GM10266 (cell line): Measurements from ENCODE around the gene FARS2.

ENCODE experiments used
- DNase-seq: peaks from one replicate; pipeline ENCODE4 v3.0.0; 2012; ENCODE audit errors: extremely low spot score
- TF ChIP-seq, protein P1 (sequence below): IDR thresholded peaks from 2 replicates; pipeline ENCODE4 v1.5.1; 2012; ENCODE audit warnings: mild to moderate bottlenecking, low read depth; ENCODE audit not compliant: control insufficient read depth, insufficient read depth; ENCODE audit errors: missing control alignments

FARS2 gene

DNA sequence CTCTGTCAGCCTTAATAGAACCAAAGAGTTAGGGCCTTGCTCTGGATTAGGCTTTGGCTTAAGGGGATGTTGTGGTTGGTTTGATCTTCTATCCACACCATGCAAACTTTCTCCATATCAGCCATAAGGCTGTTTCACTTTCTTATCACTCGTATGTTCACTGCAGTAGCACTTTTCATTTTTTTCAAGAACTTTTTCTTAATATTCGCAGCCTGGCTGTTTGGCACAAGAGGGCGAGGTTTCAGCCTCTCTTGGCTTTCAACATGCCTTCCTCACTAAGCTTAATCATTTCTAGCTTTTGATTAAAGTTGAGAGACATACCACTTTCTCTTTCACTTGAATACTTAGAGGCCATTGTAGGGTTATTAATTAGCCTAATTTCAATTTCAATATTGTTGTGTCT is 552.3 kb downstream of the FARS2 start:
- TF ChIP-seq, protein P1, sequence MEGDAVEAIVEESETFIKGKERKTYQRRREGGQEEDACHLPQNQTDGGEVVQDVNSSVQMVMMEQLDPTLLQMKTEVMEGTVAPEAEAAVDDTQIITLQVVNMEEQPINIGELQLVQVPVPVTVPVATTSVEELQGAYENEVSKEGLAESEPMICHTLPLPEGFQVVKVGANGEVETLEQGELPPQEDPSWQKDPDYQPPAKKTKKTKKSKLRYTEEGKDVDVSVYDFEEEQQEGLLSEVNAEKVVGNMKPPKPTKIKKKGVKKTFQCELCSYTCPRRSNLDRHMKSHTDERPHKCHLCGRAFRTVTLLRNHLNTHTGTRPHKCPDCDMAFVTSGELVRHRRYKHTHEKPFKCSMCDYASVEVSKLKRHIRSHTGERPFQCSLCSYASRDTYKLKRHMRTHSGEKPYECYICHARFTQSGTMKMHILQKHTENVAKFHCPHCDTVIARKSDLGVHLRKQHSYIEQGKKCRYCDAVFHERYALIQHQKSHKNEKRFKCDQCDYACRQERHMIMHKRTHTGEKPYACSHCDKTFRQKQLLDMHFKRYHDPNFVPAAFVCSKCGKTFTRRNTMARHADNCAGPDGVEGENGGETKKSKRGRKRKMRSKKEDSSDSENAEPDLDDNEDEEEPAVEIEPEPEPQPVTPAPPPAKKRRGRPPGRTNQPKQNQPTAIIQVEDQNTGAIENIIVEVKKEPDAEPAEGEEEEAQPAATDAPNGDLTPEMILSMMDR: no peak
- no peak for DNase-seq

DNA sequence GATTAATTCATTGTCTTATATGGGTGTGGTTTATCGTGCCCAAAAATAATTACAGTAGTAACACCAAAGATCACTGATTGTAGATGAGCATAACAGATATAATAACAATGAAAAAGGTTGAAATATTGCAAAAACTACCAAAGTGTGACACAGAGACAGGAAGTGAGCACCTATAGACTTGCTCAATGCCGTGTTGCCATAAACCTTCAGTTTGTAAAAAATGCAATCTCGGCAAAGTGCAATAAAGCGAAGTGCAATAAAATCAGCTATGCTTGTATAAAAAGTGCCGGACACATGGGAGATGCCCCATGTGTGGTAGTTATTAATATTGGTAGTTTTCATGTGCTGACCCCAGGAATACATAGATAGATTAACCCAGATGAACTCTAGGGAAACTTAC is 552.8 kb downstream of the FARS2 start:
- TF ChIP-seq, protein P1: no peak
- no peak for DNase-seq

DNA sequence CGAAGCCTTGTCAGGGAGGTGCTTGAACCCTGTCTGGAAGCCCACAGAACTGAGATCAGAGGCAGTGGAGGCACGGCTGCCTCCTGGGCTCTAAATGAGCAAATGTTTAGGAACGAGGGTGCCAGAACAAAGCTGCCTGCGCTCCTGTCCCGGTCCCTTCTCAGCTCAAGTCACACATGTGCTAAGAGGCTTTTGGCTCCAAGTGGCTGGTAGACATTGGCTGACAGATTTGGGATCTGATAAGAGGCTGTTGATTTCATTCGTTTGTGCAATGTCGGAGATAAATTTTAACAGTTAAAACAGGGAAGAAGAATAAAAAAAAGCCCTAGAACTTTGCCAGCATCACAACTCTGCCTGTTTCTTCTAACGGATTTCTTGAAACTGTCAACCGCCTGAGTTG is 553.6 kb downstream of the FARS2 start:
- no peak for DNase-seq
- TF ChIP-seq, protein P1: no peak

DNA sequence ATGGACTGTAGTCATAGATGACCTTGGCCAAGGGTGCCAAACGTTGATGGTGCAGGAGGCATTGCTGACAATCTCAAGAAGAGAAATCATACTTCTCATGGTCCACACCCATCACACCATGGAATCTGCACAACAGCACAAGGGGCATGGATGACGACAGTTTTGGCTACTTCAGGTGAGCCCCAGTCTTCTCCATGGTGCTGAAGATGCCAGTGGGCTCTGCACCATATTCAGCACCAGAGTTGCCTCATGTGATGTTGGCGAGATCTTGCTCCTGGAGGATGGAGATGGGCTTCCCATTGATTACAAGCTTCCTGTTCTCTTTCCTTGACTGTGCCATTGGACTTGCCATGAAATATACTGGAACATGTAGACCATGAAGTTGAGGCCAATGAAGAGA is 556.6 kb downstream of the FARS2 start:
- no peak for DNase-seq
- TF ChIP-seq, protein P1: no peak

DNA sequence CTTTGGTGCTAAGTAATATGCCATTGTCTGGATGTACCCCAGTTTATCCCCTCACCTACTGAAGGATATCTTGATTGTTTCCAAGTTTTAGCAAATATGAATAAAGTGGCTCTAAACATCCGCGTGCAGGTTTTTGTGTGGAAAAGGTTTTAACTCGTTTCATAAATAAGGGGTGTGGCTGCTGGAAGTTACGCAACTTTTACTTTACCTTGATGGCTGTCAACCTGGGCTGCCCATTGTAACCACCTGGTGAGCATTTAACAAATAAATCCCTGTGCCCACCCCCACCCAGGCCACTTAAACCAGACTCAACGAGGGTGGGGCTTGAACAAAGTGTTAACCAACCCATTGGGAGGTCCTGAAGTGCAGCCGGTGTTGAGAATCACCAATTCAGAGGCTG is 557.6 kb downstream of the FARS2 start:
- DNase-seq: no peak
- TF ChIP-seq, protein P1: no peak
